H1 (cell line): Measurements from ENCODE around the gene NUFIP2. TPM values are rescaled to one million over a fixed set of nuclear protein-coding genes. Genes with fewer than 3 reads are reported as not detected.

ENCODE experiments used
- CTCF ChIA-PET: fragments of 300-600 bp; sonication (Branson Sonifier 250); formaldehyde crosslinking; loops from one replicate; lab custom pipeline; 2021; ENCODE audit not compliant: partially characterized antibody; lab: Charles Lee
- POLR2A ChIA-PET: fragments of 300-600 bp; sonication (Branson Sonifier 250); formaldehyde crosslinking; loops from one replicate; lab custom pipeline; 2021; ENCODE audit warnings: inconsistent platforms; ENCODE audit not compliant: partially characterized antibody; lab: Charles Lee
- DNase-seq, 2 experiments: peaks; one replicate each; pipeline versions ENCODE4 v3.0.0 to v3.0.0-alpha.2; 2010 to 2022; ENCODE audit warnings: low spot score in 2 of 2, low read depth in 1 of 2, mixed read lengths in 1 of 2
- FAIRE-seq: peaks from 2 replicates; lab custom pipeline; 2011; peaks lifted over from hg19 to GRCh38; lab: Jason Lieb, UNC
- H2AFZ ChIP-seq: 2 replicates; pipeline ENCODE4 v1.8.1; 2012; ENCODE audit warnings: low read length, inconsistent platforms
- H2AK5ac ChIP-seq: 2 replicates; pipeline ENCODE4 v1.6.1; 2013; ENCODE audit warnings: low read depth, low read length
- H2BK120ac ChIP-seq: replicated peaks from 2 replicates; pipeline ENCODE3; 2013; ENCODE audit warnings: low read depth, low read length, inconsistent platforms
- H2BK12ac ChIP-seq: 2 replicates; pipeline ENCODE4 v1.6.1; 2013; ENCODE audit warnings: low read depth, low read length
- H2BK15ac ChIP-seq: 2 replicates; pipeline ENCODE4 v1.6.1; 2013; ENCODE audit warnings: low read length
- H2BK20ac ChIP-seq: 2 replicates; pipeline ENCODE4 v1.6.1; 2013; ENCODE audit warnings: low read length
- H2BK5ac ChIP-seq: 2 replicates; pipeline ENCODE4 v1.6.1; 2013; ENCODE audit warnings: low read depth, low read length
- H3K14ac ChIP-seq: 2 replicates; pipeline ENCODE4 v1.6.1; 2013; ENCODE audit warnings: inconsistent platforms; ENCODE audit not compliant: insufficient read length
- H3K18ac ChIP-seq: 2 replicates; pipeline ENCODE4 v1.6.1; 2013; ENCODE audit warnings: low read length; ENCODE audit errors: extremely low read depth
- H3K23ac ChIP-seq: 2 replicates; pipeline ENCODE4 v1.6.1; 2013; ENCODE audit warnings: inconsistent platforms; ENCODE audit not compliant: insufficient read length
- H3K23me2 ChIP-seq: 2 replicates; pipeline ENCODE4 v1.6.1; 2013; ENCODE audit warnings: low read depth, low read length
- H3K27ac ChIP-seq: 2 replicates; pipeline ENCODE4 v1.6.1; 2011; ENCODE audit warnings: low read depth, low read length, inconsistent platforms
- H3K27me3 ChIP-seq, 4 experiments: replicated peaks in 1 of 4; 1 replicate in 1 of 4; 2 replicates in 3 of 4; pipeline versions ENCODE4 v1.6.1 to v1.8.1; 2011 to 2013; ENCODE audit warnings: low read length in 3 of 4, mild to moderate bottlenecking in 3 of 4, inconsistent platforms in 2 of 4, mixed read lengths in 2 of 4, moderate library complexity in 1 of 4; ENCODE audit not compliant: control insufficient read depth in 3 of 4, insufficient read depth in 3 of 4; ENCODE audit errors: extremely low read depth in 1 of 4
- H3K36me3 ChIP-seq, 4 experiments: 2 replicates each; pipeline versions ENCODE4 v1.6.1 to v1.8.1; 2011 to 2013; ENCODE audit warnings: mild to moderate bottlenecking in 4 of 4, low read length in 3 of 4, moderate library complexity in 2 of 4, control low read depth in 1 of 4, inconsistent platforms in 1 of 4; ENCODE audit not compliant: insufficient read depth in 4 of 4, control insufficient read depth in 2 of 4
- H3K4ac ChIP-seq: replicated peaks from 2 replicates; pipeline ENCODE3; 2013; ENCODE audit warnings: low read length, low read depth, mixed read lengths, inconsistent platforms; ENCODE audit not compliant: insufficient read length
- H3K4me1 ChIP-seq, 4 experiments: replicated peaks in 1 of 4; 1 replicate in 1 of 4; 2 replicates in 3 of 4; pipeline versions ENCODE4 v1.6.1 to v1.8.1; 2011 to 2013; ENCODE audit warnings: low read length in 3 of 4, inconsistent platforms in 2 of 4, mixed read lengths in 1 of 4; ENCODE audit not compliant: insufficient read depth in 4 of 4, control insufficient read depth in 3 of 4
- H3K4me2 ChIP-seq, 2 experiments: 2 replicates each; pipeline versions ENCODE4 v1.6.1 to v1.8.1; 2011 to 2013; ENCODE audit warnings: low read depth in 2 of 2, low read length in 2 of 2, control low read depth in 1 of 2, inconsistent platforms in 1 of 2, mild to moderate bottlenecking in 1 of 2; ENCODE audit not compliant: insufficient read depth in 1 of 2
- H3K4me3 ChIP-seq, 4 experiments: fragments of 200-600, 300-600 bp in 1 of 4; sonication (generic), shearing (Covaris generic), sonication (Bioruptor Twin) in 1 of 4; 2 replicates each; pipeline versions ENCODE4 v1.5.1 to v1.8.1; 2011 to 2016; ENCODE audit warnings: low read length in 4 of 4, low read depth in 3 of 4, control low read depth in 2 of 4, inconsistent platforms in 2 of 4, mild to moderate bottlenecking in 2 of 4, mixed read lengths in 1 of 4, moderate library complexity in 1 of 4; ENCODE audit not compliant: insufficient read depth in 2 of 4; ENCODE audit errors: extremely low read depth in 1 of 4
- H3K56ac ChIP-seq: replicated peaks from 2 replicates; pipeline ENCODE3; 2013; ENCODE audit warnings: low read depth, mild to moderate bottlenecking, mixed read lengths, low read length, inconsistent platforms; ENCODE audit not compliant: insufficient read length
- H3K79me1 ChIP-seq: 2 replicates; pipeline ENCODE4 v1.6.1; 2013; ENCODE audit warnings: low read depth, low read length, control low read depth
- H3K79me2 ChIP-seq, 2 experiments: 2 replicates each; pipeline versions ENCODE4 v1.6.1 to v1.8.1; 2012 to 2013; ENCODE audit warnings: low read length in 2 of 2, mild to moderate bottlenecking in 2 of 2, inconsistent platforms in 1 of 2; ENCODE audit not compliant: insufficient read depth in 2 of 2, control insufficient read depth in 1 of 2
- H3K9ac ChIP-seq, 4 experiments: replicated peaks in 1 of 4; 1 replicate in 1 of 4; 2 replicates in 3 of 4; pipeline versions ENCODE4 v1.6.1 to v1.8.1; 2011 to 2013; ENCODE audit warnings: low read depth in 3 of 4, low read length in 3 of 4, control low read depth in 2 of 4, mild to moderate bottlenecking in 2 of 4, moderate library complexity in 2 of 4, inconsistent platforms in 1 of 4; ENCODE audit errors: extremely low read depth in 1 of 4
- H3K9me3 ChIP-seq, 2 experiments: 2 replicates each; pipeline versions ENCODE4 v1.6.1 to v1.8.1; 2012 to 2013; ENCODE audit warnings: mild to moderate bottlenecking in 2 of 2, moderate library complexity in 2 of 2, control low read depth in 1 of 2, inconsistent platforms in 1 of 2, low read depth in 1 of 2, low read length in 1 of 2, mixed read lengths in 1 of 2; ENCODE audit not compliant: insufficient read depth in 2 of 2
- H4K20me1 ChIP-seq, 2 experiments: replicated peaks in 1 of 2; 2 replicates each; pipeline versions ENCODE3 to v1.8.1; 2011 to 2013; ENCODE audit warnings: inconsistent platforms in 2 of 2, low read length in 2 of 2, mild to moderate bottlenecking in 1 of 2; ENCODE audit not compliant: insufficient read depth in 2 of 2, control insufficient read depth in 1 of 2
- H4K5ac ChIP-seq: 2 replicates; pipeline ENCODE4 v1.6.1; 2013; ENCODE audit warnings: low read length, low read depth, mixed read lengths, inconsistent platforms; ENCODE audit not compliant: insufficient read length
- H4K8ac ChIP-seq: 2 replicates; pipeline ENCODE4 v1.8.0; 2013; ENCODE audit warnings: mild to moderate bottlenecking, moderate library complexity, low read length, inconsistent platforms; ENCODE audit not compliant: insufficient read depth; ENCODE audit errors: extremely low read depth
- H4K91ac ChIP-seq: replicated peaks from 2 replicates; pipeline ENCODE3; 2013; ENCODE audit warnings: low read length, mixed read lengths, inconsistent platforms; ENCODE audit not compliant: insufficient read length
- ATF3 ChIP-seq: IDR thresholded peaks from 2 replicates; pipeline ENCODE4 v1.6.1; 2011; ENCODE audit warnings: low read depth, mild to moderate bottlenecking, low read length; ENCODE audit not compliant: insufficient read depth
- EGR1 ChIP-seq: IDR thresholded peaks from 2 replicates; pipeline ENCODE4 v1.6.1; 2011; ENCODE audit warnings: low read depth, low read length, borderline replicate concordance
- FOSL1 ChIP-seq: IDR thresholded peaks from 2 replicates; pipeline ENCODE4 v1.6.1; 2011; ENCODE audit warnings: mild to moderate bottlenecking, low read depth, low read length, moderate library complexity; ENCODE audit not compliant: insufficient read depth
- GABPA ChIP-seq: IDR thresholded peaks from 2 replicates; pipeline ENCODE4 v1.6.1; 2011; ENCODE audit warnings: mild to moderate bottlenecking, low read length, moderate library complexity, borderline replicate concordance; ENCODE audit not compliant: insufficient read depth
- KDM1A ChIP-seq: fragments of 200-600, 300-600 bp; sonication (generic); IDR thresholded peaks from 2 replicates; pipeline ENCODE4 v1.7.1; 2016; ENCODE audit warnings: mild to moderate bottlenecking, low read length, borderline replicate concordance
- MAFK ChIP-seq: IDR thresholded peaks from 2 replicates; pipeline ENCODE4 v1.6.1; 2012; ENCODE audit warnings: low read depth, mild to moderate bottlenecking, improper control_type of control experiment, low read length
- RFX5 ChIP-seq: IDR thresholded peaks from 2 replicates; pipeline ENCODE4 v1.6.1; 2011; ENCODE audit warnings: low read depth, low read length, improper control_type of control experiment, borderline replicate concordance
- RNF2 ChIP-seq: fragments of 200-900, 300-1000 bp; sonication (generic); IDR thresholded peaks from 2 replicates; pipeline ENCODE4 v1.7.1; 2016; ENCODE audit warnings: borderline replicate concordance, low read depth, mild to moderate bottlenecking, antibody characterized with exemption, low read length; ENCODE audit not compliant: poor library complexity, severe bottlenecking; ENCODE audit errors: missing control alignments
- SAP30 ChIP-seq: fragments of 300-600 bp; sonication (generic); IDR thresholded peaks from 2 replicates; pipeline ENCODE4 v1.7.1; 2012; ENCODE audit warnings: low read length, moderate library complexity, mild to moderate bottlenecking, inconsistent platforms; ENCODE audit not compliant: insufficient read depth, insufficient replicate concordance
- TCF12 ChIP-seq: IDR thresholded peaks from 2 replicates; pipeline ENCODE4 v1.6.1; 2011; ENCODE audit warnings: low read depth, mild to moderate bottlenecking, low read length
- WGBS, 2 experiments: shearing (Covaris generic) in 1 of 2; methylation state at CpG; one replicate each; pipeline versions ENCODE4 v1.1.6 to v1.1.7; 2013 to 2015; ENCODE audit warnings: low lambda C conversion rate in 2 of 2, mixed read lengths in 2 of 2, inconsistent platforms in 1 of 2, low coverage in 1 of 2, missing lambda C conversion rate in 1 of 2; ENCODE audit not compliant: insufficient replicate concordance in 2 of 2, insufficient coverage in 1 of 2, insufficient read length in 1 of 2; ENCODE audit errors: extremely low coverage in 1 of 2, missing lambda C conversion rate in 1 of 2; 5-methylcytosine and 5-hydroxymethylcytosine counted together
- polyA plus RNA-seq, 7 experiments: library from polyadenylated mRNA; depleted of rRNA in 3 of 7; stranded (reverse) in 5 of 7; unstranded in 2 of 7; fragments of >200 nt in 5 of 7; fragments of 200-250 nt in 2 of 7; gene quantifications; 1 replicate in 5 of 7; 2 replicates in 1 of 7; 4 replicates in 1 of 7; pipeline versions ENCODE4 v1.2.1 to v1.2.3, GENCODE V29; 2011 to 2013; ENCODE audit warnings: missing spikeins in 2 of 7, mixed read lengths in 2 of 7
- total RNA-seq: library from RNA; stranded (reverse); fragmentation: NEBNext Ultra II Directional; extraction: Animal tissue kit (Norgen Biotek cat#: 25700); gene quantifications from 2 replicates; pipeline ENCODE4 v1.2.1, GENCODE V29; 2021

The NUFIP2 gene
- total and polyA plus RNA-seq, 2 of the 8 experiments (the other 6 are each of a cell fraction or from before 2014, with no cell fraction given) = 65.9 to 118 TPM

- Histone ChIP-seq H3K79me1 (no peaks in the 10 kb centered on the region; the same call in 1 of the 2 replicates), H3K23ac (no peak overlapping the region), H2BK5ac (no peak overlapping the region), H3K23me2 (no peaks in the 10 kb centered on the region), H3K27ac (no peak overlapping the region), H3K18ac (no peak overlapping the region), H2AFZ (no peak overlapping the region), H3K56ac (no peak overlapping the region), H3K79me2 (no peaks in the 10 kb centered on the region), H4K20me1 (peaks cover 0 to 6% of the 10 kb centered on the region in 2 experiments), H4K8ac (no peak overlapping the region), H2AK5ac (no peak overlapping the region), H3K4me2 (no peak overlapping the region), H3K27me3 (no peaks in the 10 kb centered on the region), H4K91ac (no peak overlapping the region), H2BK20ac (no peak overlapping the region), H2BK12ac (no peak overlapping the region), H3K9ac (no peak overlapping the region), H3K4me3 (no peak overlapping the region), H3K4me1 (peaks cover 0 to 3% (median 0%) of the 10 kb centered on the region in 4 experiments; a peak in 1 of 7 replicates), H4K5ac (no peak overlapping the region), H2BK120ac (no peak overlapping the region), H3K4ac (no peak overlapping the region), H3K14ac (no peak overlapping the region), H3K36me3 (peaks cover 0 to 8% (median 0%) of the 10 kb centered on the region in 4 experiments; a peak in 1 of 8 replicates), H3K9me3 (no peaks in the 10 kb centered on the region), H2BK15ac (no peak overlapping the region)
- 96% methylated on average over 2 of the region's 2 CpGs; no CpG with 5 or more reads in 1 of the 2 experiments for WGBS, 2 experiments
- TF ChIP-seq TCF12 (no peak), ATF3 (no peak), KDM1A (no peak), RFX5 (no peak), EGR1 (no peak), RNF2 (no peak), GABPA (no peak), FOSL1 (no peak), SAP30 (no peak), MAFK (no peak)
- ChIA-PET CTCF (no interaction called here), POLR2A (no interaction called here)
- FAIRE-seq (no peak), DNase-seq (no peak)
Observed at GRCh38 chr17:29253037-29253436, 40.9 kb downstream of the NUFIP2 start.
